A549 (cell line): Measurements from ENCODE around the gene OR9K2. TPM values are rescaled to one million over a fixed set of nuclear protein-coding genes. Genes with fewer than 3 reads are reported as not detected.

ENCODE experiments used
- ATAC-seq, 2 experiments: fragments of 200-7000 bp in 1 of 2; fragments of >200 bp in 1 of 2; cut with Nextera tagmentation in 1 of 2; cut with Tn5 transposase in 1 of 2; 3 replicates each; pipeline versions ENCODE4 v1.8.0 to v1.9.1; 2018 to 2020; ENCODE audit warnings: mild to moderate bottlenecking in 1 of 2, moderate library complexity in 1 of 2
- CTCF ChIA-PET: fragments of 300-600 bp; sonication (Branson Sonifier 250); formaldehyde crosslinking; extraction: SDS; loops from one replicate; lab custom pipeline; 2021; ENCODE audit warnings: antibody characterized with exemption, inconsistent platforms; lab: Yijun Ruan, JAX
- POLR2A ChIA-PET: fragments of 350-600 bp; formaldehyde crosslinking; extraction: SDS; loops from one replicate; lab custom pipeline; 2021; ENCODE audit warnings: antibody characterized with exemption, inconsistent platforms; lab: Yijun Ruan, JAX
- DNase-seq, 2 experiments: peaks; one replicate each; pipeline versions ENCODE4 v3.0.0 to v3.0.0-alpha.2; 2011 to 2016; ENCODE audit warnings: low read depth in 1 of 2, low spot score in 1 of 2
- FAIRE-seq: peaks from 2 replicates; lab custom pipeline; 2011; peaks lifted over from hg19 to GRCh38; lab: Jason Lieb, UNC
- H3K27ac ChIP-seq, 2 experiments: fragments of >200 bp; sonication (Bioruptor Twin); formaldehyde crosslinking; 3 replicates each; pipeline ENCODE4 v1.5.1; 2016 to 2017
- H3K4me1 ChIP-seq: fragments of >200 bp; sonication (Bioruptor Twin); formaldehyde crosslinking; 3 replicates; pipeline ENCODE4 v1.6.1; 2016
- H3K4me2 ChIP-seq: fragments of >200 bp; sonication (Bioruptor Twin); formaldehyde crosslinking; 3 replicates; pipeline ENCODE4 v1.6.1; 2016
- H3K4me3 ChIP-seq: fragments of >200 bp; sonication (Bioruptor Twin); formaldehyde crosslinking; 3 replicates; pipeline ENCODE4 v1.5.1; 2016
- H3K9me3 ChIP-seq: fragments of >200 bp; sonication (Bioruptor Twin); formaldehyde crosslinking; 3 replicates; pipeline ENCODE4 v1.6.1; 2016
- ATOH8 ChIP-seq: fragments of 250-450 bp; sonication (Bioruptor Pico); IDR thresholded peaks from 2 replicates; pipeline ENCODE4 v1.5.0; 2020; ENCODE audit warnings: low read depth, mild to moderate bottlenecking, moderate library complexity
- BHLHE40 ChIP-seq: IDR thresholded peaks from 2 replicates; pipeline ENCODE4 v1.6.1; 2012; ENCODE audit warnings: low read depth, low read length, inconsistent platforms
- CBX8 ChIP-seq: fragments of 200-600 bp; sonication (generic); IDR thresholded peaks from 2 replicates; pipeline ENCODE4 v1.6.1; 2016
- CHD2 ChIP-seq: fragments of 150-350 bp; IDR thresholded peaks from 2 replicates; pipeline ENCODE4 v1.6.1; 2014; ENCODE audit warnings: low read length; ENCODE audit not compliant: partially characterized antibody
- CHD4 ChIP-seq: fragments of 200-600 bp; sonication (generic); IDR thresholded peaks from 2 replicates; pipeline ENCODE4 v1.6.1; 2016; ENCODE audit warnings: antibody characterized with exemption, mild to moderate bottlenecking, borderline replicate concordance
- CTCF ChIP-seq: fragments of >200 bp; sonication (Bioruptor Twin); formaldehyde crosslinking; IDR thresholded peaks from 3 replicates; pipeline ENCODE4 v1.5.1; 2016
- EHMT2 ChIP-seq: fragments of 200-600 bp; sonication (generic); IDR thresholded peaks from 2 replicates; pipeline ENCODE4 v1.6.1; 2016; ENCODE audit warnings: antibody characterized with exemption, low read depth, mild to moderate bottlenecking, moderate library complexity
- ESRRA ChIP-seq: fragments of 150-350 bp; IDR thresholded peaks from 2 replicates; pipeline ENCODE4 v1.6.1; 2014; ENCODE audit warnings: mild to moderate bottlenecking, low read length, borderline replicate concordance
- FOSL2 ChIP-seq, 2 experiments: fragments of 450-650 bp in 1 of 2; fragments of >200 bp in 1 of 2; sonication (Bioruptor Twin) in 1 of 2; formaldehyde crosslinking; IDR thresholded peaks; 2 replicates each; pipeline versions ENCODE4 v1.5.0 to v1.6.1; 2016 to 2020; ENCODE audit warnings: mild to moderate bottlenecking in 1 of 2, moderate library complexity in 1 of 2
- FOXS1 ChIP-seq: fragments of 250-450 bp; sonication (Bioruptor Pico); IDR thresholded peaks from 2 replicates; pipeline ENCODE4 v1.5.0; 2020; ENCODE audit warnings: mild to moderate bottlenecking, moderate library complexity
- HEYL ChIP-seq: fragments of 250-450 bp; sonication (Bioruptor Pico); IDR thresholded peaks from 2 replicates; pipeline ENCODE4 v1.8.0; 2021; ENCODE audit warnings: mild to moderate bottlenecking, moderate library complexity
- HOXB13 ChIP-seq: fragments of 250-450 bp; sonication (Bioruptor Pico); IDR thresholded peaks from 2 replicates; pipeline ENCODE4 v1.5.0; 2020; ENCODE audit warnings: low read depth, mild to moderate bottlenecking, moderate library complexity
- HOXB5 ChIP-seq: fragments of 250-450 bp; sonication (Bioruptor Pico); IDR thresholded peaks from 2 replicates; pipeline ENCODE4 v1.5.0; 2020; ENCODE audit warnings: mild to moderate bottlenecking, moderate library complexity
- JUNB ChIP-seq: fragments of >200 bp; sonication (Bioruptor Twin); formaldehyde crosslinking; IDR thresholded peaks from 2 replicates; pipeline ENCODE4 v1.6.1; 2016
- KDM5A ChIP-seq: fragments of 200-600 bp; sonication (generic); IDR thresholded peaks from 2 replicates; pipeline ENCODE4 v1.6.1; 2016; ENCODE audit warnings: antibody characterized with exemption, mild to moderate bottlenecking
- MAFK ChIP-seq: fragments of 450-650 bp; IDR thresholded peaks from 2 replicates; pipeline ENCODE4 v1.6.1; 2014; ENCODE audit not compliant: partially characterized antibody
- MYC ChIP-seq: IDR thresholded peaks from 2 replicates; pipeline ENCODE4 v1.6.1; 2012; ENCODE audit warnings: mild to moderate bottlenecking, inconsistent platforms, low read length, improper control_type of control experiment, borderline replicate concordance
- NFE2L2 ChIP-seq: fragments of 150-350 bp; conservative IDR thresholded peaks from 2 replicates; pipeline ENCODE4 v1.6.1; 2014; ENCODE audit warnings: low read length
- NPAS2 ChIP-seq: fragments of 250-450 bp; sonication (Bioruptor Pico); IDR thresholded peaks from 2 replicates; pipeline ENCODE4 v1.8.0; 2022; ENCODE audit warnings: mild to moderate bottlenecking, moderate library complexity, borderline replicate concordance
- PBX3 ChIP-seq: IDR thresholded peaks from 2 replicates; pipeline ENCODE4 v1.6.1; 2012
- PHF8 ChIP-seq: fragments of 200-600 bp; sonication (generic); IDR thresholded peaks from 2 replicates; pipeline ENCODE4 v1.6.1; 2016; ENCODE audit warnings: low read depth, mild to moderate bottlenecking, antibody characterized with exemption, moderate library complexity, borderline replicate concordance
- POLR2A ChIP-seq: IDR thresholded peaks from 2 replicates; pipeline ENCODE4 v1.6.1; 2012; ENCODE audit warnings: mild to moderate bottlenecking, low read length
- RARB ChIP-seq: fragments of 250-450 bp; sonication (Bioruptor Pico); IDR thresholded peaks from 2 replicates; pipeline ENCODE4 v1.8.0; 2021; ENCODE audit warnings: mild to moderate bottlenecking, moderate library complexity
- RCOR1 ChIP-seq: fragments of 150-350 bp; IDR thresholded peaks from 2 replicates; pipeline ENCODE4 v1.6.1; 2014; ENCODE audit warnings: antibody characterized with exemption, low read length, low read depth
- RFX5 ChIP-seq: fragments of 450-650 bp; IDR thresholded peaks from 2 replicates; pipeline ENCODE4 v1.7.1; 2014; ENCODE audit warnings: antibody characterized with exemption, mild to moderate bottlenecking, moderate library complexity
- SMC3 ChIP-seq: fragments of >200 bp; sonication (Bioruptor Twin); formaldehyde crosslinking; IDR thresholded peaks from 3 replicates; pipeline ENCODE4 v1.6.1; 2018; ENCODE audit warnings: inconsistent platforms
- SREBF2 ChIP-seq: fragments of 450-650 bp; IDR thresholded peaks from 2 replicates; pipeline ENCODE4 v1.6.1; 2014; ENCODE audit warnings: mild to moderate bottlenecking, moderate library complexity
- TFCP2L1 ChIP-seq: fragments of 250-450 bp; sonication (Bioruptor Pico); IDR thresholded peaks from 2 replicates; pipeline ENCODE4 v1.5.0; 2021; ENCODE audit warnings: mild to moderate bottlenecking
- ZC3H11A ChIP-seq: fragments of 450-650 bp; IDR thresholded peaks from 2 replicates; pipeline ENCODE4 v1.6.1; 2014; ENCODE audit warnings: antibody characterized with exemption, mild to moderate bottlenecking
- ZFP36 ChIP-seq: fragments of 450-650 bp; IDR thresholded peaks from 2 replicates; pipeline ENCODE4 v1.6.1; 2014; ENCODE audit warnings: borderline replicate concordance; ENCODE audit not compliant: partially characterized antibody
- ZNF302 ChIP-seq: fragments of 250-450 bp; sonication (Bioruptor Pico); IDR thresholded peaks from 2 replicates; pipeline ENCODE4 v1.9.0; 2021; ENCODE audit warnings: inconsistent platforms, mild to moderate bottlenecking, moderate library complexity
- WGBS: methylation state at CpG from one replicate; pipeline ENCODE4 v1.1.6; 2017; ENCODE audit errors: missing lambda C conversion rate; 5-methylcytosine and 5-hydroxymethylcytosine counted together
- polyA minus RNA-seq: library from RNA; depleted of rRNA, polyadenylated mRNA; stranded (reverse); fragments of >200 nt; gene quantifications from 2 replicates; pipeline ENCODE4 v1.2.3, GENCODE V29; 2011; rRNA and poly(A)+ RNA removed
- polyA plus RNA-seq, 4 experiments: library from polyadenylated mRNA; depleted of rRNA in 3 of 4; stranded (reverse); fragments of >200 nt; fragmentation: RNase III in 1 of 4; extraction: RNeasy Plus Mini Kit Qiagen cat#74134 plus additional on column Dnase treatment in 1 of 4; gene quantifications; 2 replicates in 3 of 4; 3 replicates in 1 of 4; pipeline ENCODE4 v1.2.3, GENCODE V29; 2011 to 2017
- TF ChIP-seq, protein P1 (sequence below): fragments of 200-600 bp; sonication (generic); IDR thresholded peaks from 2 replicates; pipeline ENCODE4 v1.6.1; 2016; ENCODE audit warnings: antibody characterized with exemption, mild to moderate bottlenecking, moderate library complexity
- TF ChIP-seq, protein P2 (sequence below): fragments of >200 bp; sonication (Bioruptor Twin); formaldehyde crosslinking; IDR thresholded peaks from 2 replicates; pipeline ENCODE4 v1.6.1; 2016

The OR9K2 gene
- not detected in 2 replicates for polyA plus RNA-seq (2011; rRNA removed)
- polyA plus RNA-seq (2012; cell fraction: cytosol; rRNA removed) = not detected in 2 replicates
- not detected in 2 replicates for polyA plus RNA-seq (2012; cell fraction: nucleus; rRNA removed)
- not detected in 3 replicates for polyA plus RNA-seq (2017; fragmentation: RNase III; extraction: RNeasy Plus Mini Kit Qiagen cat#74134 plus additional on column Dnase treatment)
- not detected in 2 replicates for polyA minus RNA-seq

DNA sequence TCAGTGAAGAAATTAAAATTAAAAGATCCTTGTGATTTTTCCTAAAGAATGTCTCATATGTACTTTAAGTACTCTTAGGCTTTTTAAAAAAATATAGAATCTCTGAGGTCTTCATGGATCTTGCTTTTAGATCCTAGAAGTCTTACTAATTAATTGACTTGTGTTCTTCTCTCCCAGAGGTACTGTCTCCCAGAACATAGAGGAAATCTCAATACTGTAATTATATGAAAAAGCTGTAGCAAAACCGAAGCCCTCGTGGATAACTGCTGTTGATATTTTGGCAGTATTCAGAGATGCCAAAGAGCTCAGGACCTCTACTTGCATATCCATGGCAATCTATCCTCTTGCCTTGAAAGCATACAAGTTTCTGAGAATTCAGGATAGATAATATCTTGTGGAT lies at the start of gene OR9K2:
OR9K2 (plus strand) TSS at position 301 of the 400 bp plus-strand sequence. CDS start 3,429 bp downstream, outside the sequence.
- WGBS = 0% methylated on average over 2 of the region's 2 CpGs
- TF ChIP-seq SMC3 (no peak), ZFP36 (no peak), HOXB5 (CRISPR knock-in tag) (no peak), RCOR1 (no peak), SREBF2 (no peak), HEYL (CRISPR knock-in tag) (no peak), ESRRA (no peak), BHLHE40 (no peak), PHF8 (no peak), ZC3H11A (no peak), MAFK (no peak), EHMT2 (no peak), CHD2 (no peak), NPAS2 (CRISPR knock-in tag) (no peak), TFCP2L1 (CRISPR knock-in tag) (no peak), MYC (no peak), CHD4 (no peak)
- TF ChIP-seq, protein P1, sequence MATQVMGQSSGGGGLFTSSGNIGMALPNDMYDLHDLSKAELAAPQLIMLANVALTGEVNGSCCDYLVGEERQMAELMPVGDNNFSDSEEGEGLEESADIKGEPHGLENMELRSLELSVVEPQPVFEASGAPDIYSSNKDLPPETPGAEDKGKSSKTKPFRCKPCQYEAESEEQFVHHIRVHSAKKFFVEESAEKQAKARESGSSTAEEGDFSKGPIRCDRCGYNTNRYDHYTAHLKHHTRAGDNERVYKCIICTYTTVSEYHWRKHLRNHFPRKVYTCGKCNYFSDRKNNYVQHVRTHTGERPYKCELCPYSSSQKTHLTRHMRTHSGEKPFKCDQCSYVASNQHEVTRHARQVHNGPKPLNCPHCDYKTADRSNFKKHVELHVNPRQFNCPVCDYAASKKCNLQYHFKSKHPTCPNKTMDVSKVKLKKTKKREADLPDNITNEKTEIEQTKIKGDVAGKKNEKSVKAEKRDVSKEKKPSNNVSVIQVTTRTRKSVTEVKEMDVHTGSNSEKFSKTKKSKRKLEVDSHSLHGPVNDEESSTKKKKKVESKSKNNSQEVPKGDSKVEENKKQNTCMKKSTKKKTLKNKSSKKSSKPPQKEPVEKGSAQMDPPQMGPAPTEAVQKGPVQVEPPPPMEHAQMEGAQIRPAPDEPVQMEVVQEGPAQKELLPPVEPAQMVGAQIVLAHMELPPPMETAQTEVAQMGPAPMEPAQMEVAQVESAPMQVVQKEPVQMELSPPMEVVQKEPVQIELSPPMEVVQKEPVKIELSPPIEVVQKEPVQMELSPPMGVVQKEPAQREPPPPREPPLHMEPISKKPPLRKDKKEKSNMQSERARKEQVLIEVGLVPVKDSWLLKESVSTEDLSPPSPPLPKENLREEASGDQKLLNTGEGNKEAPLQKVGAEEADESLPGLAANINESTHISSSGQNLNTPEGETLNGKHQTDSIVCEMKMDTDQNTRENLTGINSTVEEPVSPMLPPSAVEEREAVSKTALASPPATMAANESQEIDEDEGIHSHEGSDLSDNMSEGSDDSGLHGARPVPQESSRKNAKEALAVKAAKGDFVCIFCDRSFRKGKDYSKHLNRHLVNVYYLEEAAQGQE = no peak
- Histone ChIP-seq H3K4me1 (no peaks in the 10 kb centered on the region), H3K4me3 (no peak within 1 kb of the TSS), H3K4me2 (no peak within 1 kb of the TSS), H3K9me3 (no peaks in the 10 kb centered on the region), H3K27ac (no peak within 1 kb of the TSS)
- FAIRE-seq (no peak), DNase-seq (no peak), ATAC-seq (no peak)
- POLR2A ChIA-PET = no interaction called here
- CTCF ChIA-PET = no interaction called here

GRCh38 chr12:55092579-55092978 lies 33.6 kb upstream of the OR9K2 start:
- no peak overlapping the region for H3K4me3 ChIP-seq
- 63% methylated on average over 3 of the region's 3 CpGs for WGBS
- no peaks in the 10 kb centered on the region for H3K9me3 ChIP-seq
- FAIRE-seq = no peak
- no peak overlapping the region for H3K27ac ChIP-seq
- ChIA-PET CTCF (interaction anchor here (1.9 kb wide), 1 partner anchor 23 kb away, joined by 4 read pairs; no protein-coding TSS in a partner anchor), POLR2A (no interaction called here)
- H3K4me2 ChIP-seq = no peak overlapping the region
- DNase-seq = no peak
- H3K4me1 ChIP-seq = no peaks in the 10 kb centered on the region
- ATAC-seq = no peak
- TF ChIP-seq ZNF302 (CRISPR knock-in tag) (no peak), FOXS1 (CRISPR knock-in tag) (no peak), PBX3 (no peak), ZFP36 (no peak), HOXB13 (no peak), JUNB (no peak), CBX8 (no peak), NFE2L2 (no peak), MYC (no peak), POLR2A (no peak), CTCF (no peak), KDM5A (no peak), RFX5 (no peak), ATOH8 (CRISPR knock-in tag) (no peak), FOSL2 (IDR thresholded peaks at IDR 0.05) (no peak), FOSL2 (CRISPR knock-in tag; IDR thresholded peaks at IDR 0.05) (no peak), RARB (CRISPR knock-in tag) (no peak)
- TF ChIP-seq, protein P2, sequence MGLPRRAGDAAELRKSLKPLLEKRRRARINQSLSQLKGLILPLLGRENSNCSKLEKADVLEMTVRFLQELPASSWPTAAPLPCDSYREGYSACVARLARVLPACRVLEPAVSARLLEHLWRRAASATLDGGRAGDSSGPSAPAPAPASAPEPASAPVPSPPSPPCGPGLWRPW = no peak
